Measurements from ENCODE around the gene CRELD2.

CRELD2 gene

GRCh38 chr22:49879871-49880270, 38.6 kb upstream of the CRELD2 start:
- H3K27ac ChIP-seq (ENCODE audit: extremely low read depth, low read depth, low read length), result no peak overlapping the region
- POLR2A ChIA-PET, result no interaction called here
- TF ChIP-seq, protein P1, sequence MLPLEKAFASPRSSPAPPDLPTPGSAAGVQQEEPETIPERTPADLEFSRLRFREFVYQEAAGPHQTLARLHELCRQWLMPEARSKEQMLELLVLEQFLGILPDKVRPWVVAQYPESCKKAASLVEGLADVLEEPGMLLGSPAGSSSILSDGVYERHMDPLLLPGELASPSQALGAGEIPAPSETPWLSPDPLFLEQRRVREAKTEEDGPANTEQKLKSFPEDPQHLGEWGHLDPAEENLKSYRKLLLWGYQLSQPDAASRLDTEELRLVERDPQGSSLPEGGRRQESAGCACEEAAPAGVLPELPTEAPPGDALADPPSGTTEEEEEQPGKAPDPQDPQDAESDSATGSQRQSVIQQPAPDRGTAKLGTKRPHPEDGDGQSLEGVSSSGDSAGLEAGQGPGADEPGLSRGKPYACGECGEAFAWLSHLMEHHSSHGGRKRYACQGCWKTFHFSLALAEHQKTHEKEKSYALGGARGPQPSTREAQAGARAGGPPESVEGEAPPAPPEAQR (tag by site-specific recombination; IDR thresholded peaks at IDR 0.05), result no peak
- TF ChIP-seq SETDB1 (IDR thresholded peaks at IDR 0.05; ENCODE audit: insufficient read length, low read length), result peak; percentile 58
- CTCF ChIA-PET, result interaction anchor here (0.6 kb wide), 1 partner anchor 18 kb away, joined by 3 read pairs; no protein-coding TSS in a partner anchor
- no peak overlapping the region for H3K4me3 ChIP-seq (ENCODE audit: low read depth, low read length)
- H3K9me3 ChIP-seq (ENCODE audit: control insufficient read depth, insufficient read depth, low read depth, low read length), result no peaks in the 10 kb centered on the region; the same call in none of the 2 replicates
- H3K36me3 ChIP-seq (ENCODE audit: control insufficient read depth in 2 of 2, insufficient read depth in 1 of 2, low read length in 2 of 2), result peaks cover 14 to 42% of the 10 kb centered on the region in 2 experiments
- no peaks in the 10 kb centered on the region for H3K4me1 ChIP-seq (ENCODE audit: control insufficient read depth, insufficient read depth, low read length)

- Histone ChIP-seq H3K4me3 (ENCODE audit: low read depth, low read length) (no peak overlapping the region), H3K36me3 (ENCODE audit: control insufficient read depth in 2 of 2, insufficient read depth in 1 of 2, low read length in 2 of 2) (peaks cover 14 to 46% of the 10 kb centered on the region in 2 experiments), H3K9me3 (ENCODE audit: control insufficient read depth, insufficient read depth, low read depth, low read length) (no peaks in the 10 kb centered on the region; the same call in none of the 2 replicates), H3K27ac (ENCODE audit: extremely low read depth, low read depth, low read length) (no peak overlapping the region), H3K4me1 (ENCODE audit: control insufficient read depth, insufficient read depth, low read length) (no peaks in the 10 kb centered on the region)
- POLR2A ChIA-PET, result no interaction called here
- TF ChIP-seq ZNF610 (tag by site-specific recombination; IDR thresholded peaks at IDR 0.05; ENCODE audit: borderline replicate concordance), result no peak
- TF ChIP-seq ZNF341 (tag by site-specific recombination; IDR thresholded peaks at IDR 0.05; ENCODE audit: low read depth), result no peak
- TF ChIP-seq ZNF354C (tag by site-specific recombination; IDR thresholded peaks at IDR 0.05; ENCODE audit: borderline replicate concordance, low read depth), result no peak
- TF ChIP-seq, protein P2, sequence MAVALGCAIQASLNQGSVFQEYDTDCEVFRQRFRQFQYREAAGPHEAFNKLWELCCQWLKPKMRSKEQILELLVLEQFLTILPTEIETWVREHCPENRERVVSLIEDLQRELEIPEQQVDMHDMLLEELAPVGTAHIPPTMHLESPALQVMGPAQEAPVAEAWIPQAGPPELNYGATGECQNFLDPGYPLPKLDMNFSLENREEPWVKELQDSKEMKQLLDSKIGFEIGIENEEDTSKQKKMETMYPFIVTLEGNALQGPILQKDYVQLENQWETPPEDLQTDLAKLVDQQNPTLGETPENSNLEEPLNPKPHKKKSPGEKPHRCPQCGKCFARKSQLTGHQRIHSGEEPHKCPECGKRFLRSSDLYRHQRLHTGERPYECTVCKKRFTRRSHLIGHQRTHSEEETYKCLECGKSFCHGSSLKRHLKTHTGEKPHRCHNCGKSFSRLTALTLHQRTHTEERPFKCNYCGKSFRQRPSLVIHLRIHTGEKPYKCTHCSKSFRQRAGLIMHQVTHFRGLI (tag by site-specific recombination; IDR thresholded peaks at IDR 0.05), result peak; percentile 94
- TF ChIP-seq SETDB1 (IDR thresholded peaks at IDR 0.05; ENCODE audit: insufficient read length, low read length), result peak; percentile 12
- CTCF ChIA-PET, result interaction anchor here (0.6 kb wide), 1 partner anchor 19 kb away, joined by 3 read pairs; no protein-coding TSS in a partner anchor
Observed at GRCh38 chr22:49880281-49880680, 38.2 kb upstream of the CRELD2 start.

GRCh38 chr22:49881856-49882255, 36.6 kb upstream of the CRELD2 start:
- Histone ChIP-seq H3K36me3 (ENCODE audit: control insufficient read depth in 2 of 2, insufficient read depth in 1 of 2, low read length in 2 of 2) (peaks cover 10 to 54% of the 10 kb centered on the region in 2 experiments; a peak in 2 of 3 replicates), H3K9me3 (ENCODE audit: control insufficient read depth, insufficient read depth, low read depth, low read length) (no peaks in the 10 kb centered on the region; the same call in 1 of the 2 replicates), H3K4me1 (ENCODE audit: control insufficient read depth, insufficient read depth, low read length) (no peaks in the 10 kb centered on the region), H3K27ac (ENCODE audit: extremely low read depth, low read depth, low read length) (no peak overlapping the region), H3K4me3 (ENCODE audit: low read depth, low read length) (no peak overlapping the region)
- no peak for TF ChIP-seq ZNF473 (tag by site-specific recombination; IDR thresholded peaks at IDR 0.05)
- TF ChIP-seq ZNF292 (tag by site-specific recombination; IDR thresholded peaks at IDR 0.05; ENCODE audit: borderline replicate concordance, low read depth), result no peak
- TF ChIP-seq TCF7L2 (IDR thresholded peaks at IDR 0.05; ENCODE audit: borderline replicate concordance, low read depth, low read length), result no peak
- TF ChIP-seq, protein P3, sequence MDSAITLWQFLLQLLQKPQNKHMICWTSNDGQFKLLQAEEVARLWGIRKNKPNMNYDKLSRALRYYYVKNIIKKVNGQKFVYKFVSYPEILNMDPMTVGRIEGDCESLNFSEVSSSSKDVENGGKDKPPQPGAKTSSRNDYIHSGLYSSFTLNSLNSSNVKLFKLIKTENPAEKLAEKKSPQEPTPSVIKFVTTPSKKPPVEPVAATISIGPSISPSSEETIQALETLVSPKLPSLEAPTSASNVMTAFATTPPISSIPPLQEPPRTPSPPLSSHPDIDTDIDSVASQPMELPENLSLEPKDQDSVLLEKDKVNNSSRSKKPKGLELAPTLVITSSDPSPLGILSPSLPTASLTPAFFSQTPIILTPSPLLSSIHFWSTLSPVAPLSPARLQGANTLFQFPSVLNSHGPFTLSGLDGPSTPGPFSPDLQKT (IDR thresholded peaks at IDR 0.05; ENCODE audit: borderline replicate concordance, low read depth, low read length), result no peak
- CTCF ChIA-PET, result interaction anchor here (0.9 to 1.6 kb wide), 2 partner anchors 11 to 120 kb away, joined by 3 to 7 read pairs; no protein-coding TSS in a partner anchor
- POLR2A ChIA-PET, result no interaction called here

DNA sequence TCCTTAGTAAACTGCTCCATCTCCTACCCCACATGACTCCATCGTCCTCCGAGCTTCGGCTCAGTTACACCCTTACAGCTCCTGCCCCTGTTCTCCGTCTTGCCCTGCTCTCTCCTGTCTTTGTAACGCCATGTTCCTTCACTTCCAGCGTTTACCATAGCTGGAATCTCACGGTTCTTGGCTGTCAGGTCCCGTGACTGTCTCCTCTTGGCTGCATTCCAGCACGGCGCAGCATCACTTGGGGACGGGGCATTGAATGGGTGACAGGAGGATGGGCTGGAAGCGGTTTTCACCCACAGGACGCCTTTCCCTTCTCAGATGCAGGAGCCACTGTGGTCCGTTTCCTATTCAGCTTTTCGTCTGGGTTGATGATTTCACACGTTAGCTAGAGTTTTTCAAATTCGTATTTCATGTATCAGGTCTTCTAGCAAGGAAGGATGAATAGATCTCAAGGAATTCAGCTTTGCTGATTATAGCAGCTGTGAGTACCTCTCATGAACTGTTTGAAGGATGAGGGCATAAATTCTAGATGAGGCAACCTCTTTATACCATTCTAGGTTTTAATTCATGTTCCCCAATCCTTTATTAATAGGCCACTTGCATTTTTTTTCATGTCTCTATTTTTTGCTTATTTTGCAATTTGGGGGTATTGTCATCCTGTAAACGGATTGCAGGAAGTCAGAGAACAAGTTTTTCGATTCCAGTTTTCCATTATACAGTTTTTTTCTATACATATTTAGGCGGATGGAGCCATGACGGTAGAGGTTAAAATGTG, 35.7 kb upstream of the CRELD2 start:
- Histone ChIP-seq H3K27ac (ENCODE audit: extremely low read depth, low read depth, low read length) (no peak overlapping the region), H3K4me3 (ENCODE audit: low read depth, low read length) (no peak overlapping the region), H3K36me3 (ENCODE audit: control insufficient read depth in 2 of 2, insufficient read depth in 1 of 2, low read length in 2 of 2) (peaks cover 5 to 56% of the 10 kb centered on the region in 2 experiments; a peak in 2 of 3 replicates), H3K4me1 (ENCODE audit: control insufficient read depth, insufficient read depth, low read length) (no peaks in the 10 kb centered on the region), H3K9me3 (ENCODE audit: control insufficient read depth, insufficient read depth, low read depth, low read length) (no peaks in the 10 kb centered on the region; the same call in 1 of the 2 replicates)
- ChIA-PET POLR2A (no interaction called here), CTCF (interaction anchor here (0.6 to 1.6 kb wide), 2 partner anchors 10 to 36 kb away, joined by 3 to 7 read pairs; partner anchors contain the start of gene CRELD2)
- TF ChIP-seq ZSCAN16 (tag by site-specific recombination; IDR thresholded peaks at IDR 0.05) (no peak), ZNF133 (tag by site-specific recombination; IDR thresholded peaks at IDR 0.05) (no peak), RBAK (tag by site-specific recombination; IDR thresholded peaks at IDR 0.05) (no peak), ZNF777 (tag by site-specific recombination; IDR thresholded peaks at IDR 0.05; ENCODE audit: borderline replicate concordance) (no peak)
- TF ChIP-seq, protein P4, sequence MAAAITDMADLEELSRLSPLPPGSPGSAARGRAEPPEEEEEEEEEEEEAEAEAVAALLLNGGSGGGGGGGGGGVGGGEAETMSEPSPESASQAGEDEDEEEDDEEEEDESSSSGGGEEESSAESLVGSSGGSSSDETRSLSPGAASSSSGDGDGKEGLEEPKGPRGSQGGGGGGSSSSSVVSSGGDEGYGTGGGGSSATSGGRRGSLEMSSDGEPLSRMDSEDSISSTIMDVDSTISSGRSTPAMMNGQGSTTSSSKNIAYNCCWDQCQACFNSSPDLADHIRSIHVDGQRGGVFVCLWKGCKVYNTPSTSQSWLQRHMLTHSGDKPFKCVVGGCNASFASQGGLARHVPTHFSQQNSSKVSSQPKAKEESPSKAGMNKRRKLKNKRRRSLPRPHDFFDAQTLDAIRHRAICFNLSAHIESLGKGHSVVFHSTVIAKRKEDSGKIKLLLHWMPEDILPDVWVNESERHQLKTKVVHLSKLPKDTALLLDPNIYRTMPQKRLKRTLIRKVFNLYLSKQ (tag by site-specific recombination; IDR thresholded peaks at IDR 0.05; ENCODE audit: borderline replicate concordance), result no peak

Data from HEK293 (cell line).